Osteocyte (in vitro differentiated cells): ENCODE measurements around the gene ERG. TPM values are rescaled to one million over a fixed set of nuclear protein-coding genes. Genes with fewer than 3 reads are reported as not detected.

Experiments
- DNase-seq: peaks from one replicate; pipeline ENCODE4 v3.0.0; 2021; ENCODE audit warnings: mixed read lengths; ENCODE audit not compliant: unreplicated experiment; ENCODE audit errors: extremely low spot score
- H3K27ac Mint-ChIP-seq: one replicate; pipeline ENCODE4 v1.8.0; 2021; ENCODE audit warnings: mild to moderate bottlenecking, mixed read lengths; ENCODE audit not compliant: unreplicated experiment
- H3K27me3 Mint-ChIP-seq: one replicate; pipeline ENCODE4 v1.8.0; 2021; ENCODE audit warnings: mixed read lengths; ENCODE audit not compliant: unreplicated experiment
- H3K36me3 Mint-ChIP-seq: one replicate; pipeline ENCODE4 v1.8.0; 2021; ENCODE audit warnings: mixed read lengths; ENCODE audit not compliant: unreplicated experiment
- H3K4me1 Mint-ChIP-seq: one replicate; pipeline ENCODE4 v1.8.0; 2021; ENCODE audit warnings: mixed read lengths; ENCODE audit not compliant: unreplicated experiment
- H3K4me3 Mint-ChIP-seq: one replicate; pipeline ENCODE4 v1.8.0; 2021; ENCODE audit warnings: mild to moderate bottlenecking, moderate library complexity, mixed read lengths; ENCODE audit not compliant: unreplicated experiment
- H3K9me3 Mint-ChIP-seq: one replicate; pipeline ENCODE4 v1.8.0; 2021; ENCODE audit warnings: mixed read lengths; ENCODE audit not compliant: unreplicated experiment
- CTCF ChIP-seq: fragments of 200-600 bp; sonication (generic); IDR thresholded peaks from 2 replicates; pipeline ENCODE4 v1.5.0; 2021; ENCODE audit warnings: antibody characterized with exemption, mild to moderate bottlenecking, moderate library complexity
- total RNA-seq: library from RNA; stranded (reverse); gene quantifications from 2 replicates; pipeline ENCODE4 v1.2.1, GENCODE V29; 2021

Gene ERG
- total RNA-seq, 1 donor from 2014 or later, result 11.0 TPM

GRCh38 chr21:38460171-38460742 is 38.0 kb downstream of the ERG start:
- no peaks in the 10 kb centered on the region for H3K36me3 Mint-ChIP-seq
- H3K9me3 Mint-ChIP-seq, result no peaks in the 10 kb centered on the region
- TF ChIP-seq CTCF, result no peak
- no peak overlapping the region for H3K4me3 Mint-ChIP-seq
- no peak for DNase-seq
- peaks cover 73% of the 10 kb centered on the region for H3K4me1 Mint-ChIP-seq
- H3K27ac Mint-ChIP-seq, result peak overlapping the region; percentile 86
- H3K27me3 Mint-ChIP-seq, result no peaks in the 10 kb centered on the region

GRCh38 chr21:38459490-38459889 is 38.8 kb downstream of the ERG start:
- Mint-ChIP-seq H3K4me3 (no peak overlapping the region), H3K27ac (peak overlapping the region; percentile 86), H3K4me1 (peaks cover 81% of the 10 kb centered on the region), H3K9me3 (no peaks in the 10 kb centered on the region), H3K36me3 (no peaks in the 10 kb centered on the region), H3K27me3 (no peaks in the 10 kb centered on the region)
- no peak for TF ChIP-seq CTCF
- no peak for DNase-seq

GRCh38 chr21:38455403-38455802 is 42.9 kb downstream of the ERG start:
- Mint-ChIP-seq H3K27me3 (no peaks in the 10 kb centered on the region), H3K27ac (peak overlapping the region; percentile 72), H3K4me3 (no peak overlapping the region), H3K36me3 (no peaks in the 10 kb centered on the region), H3K9me3 (no peaks in the 10 kb centered on the region), H3K4me1 (peaks cover 72% of the 10 kb centered on the region)
- TF ChIP-seq CTCF, result no peak
- DNase-seq, result no peak

- TF ChIP-seq CTCF, result no peak
- Mint-ChIP-seq H3K27me3 (no peaks in the 10 kb centered on the region), H3K9me3 (no peaks in the 10 kb centered on the region), H3K36me3 (no peaks in the 10 kb centered on the region), H3K27ac (peak overlapping the region; percentile 72), H3K4me3 (no peak overlapping the region), H3K4me1 (peaks cover 65% of the 10 kb centered on the region)
- no peak for DNase-seq
These were observed 43.6 kb downstream of the ERG start for GRCh38 chr21:38454702-38455101.

- Mint-ChIP-seq H3K9me3 (no peaks in the 10 kb centered on the region), H3K36me3 (no peaks in the 10 kb centered on the region), H3K4me1 (peaks cover 64% of the 10 kb centered on the region), H3K27ac (peak overlapping the region; percentile 72), H3K27me3 (no peaks in the 10 kb centered on the region), H3K4me3 (no peak overlapping the region)
- no peak for TF ChIP-seq CTCF
- no peak for DNase-seq
These were observed 44.1 kb downstream of the ERG start for GRCh38 chr21:38454161-38454560.
